Keratinocyte (primary cell): ENCODE measurements around the gene CCDC171. TPM values are rescaled to one million over a fixed set of nuclear protein-coding genes. Genes with fewer than 3 reads are reported as not detected.

Experiments
- DNase-seq: peaks from one replicate; pipeline ENCODE4 v3.0.0-alpha.2; 2011; ENCODE audit warnings: low read depth, missing footprints, low spot score
- FAIRE-seq: peaks from 2 replicates; lab custom pipeline; 2011; peaks lifted over from hg19 to GRCh38; lab: Jason Lieb, UNC
- H2AFZ ChIP-seq: 2 replicates; pipeline ENCODE4 v1.6.0; 2012; ENCODE audit warnings: low read length, control low read depth, inconsistent platforms; ENCODE audit not compliant: control insufficient read depth
- H3K27ac ChIP-seq: 2 replicates; pipeline ENCODE4 v1.5.1; 2011; ENCODE audit warnings: low read length; ENCODE audit not compliant: control insufficient read depth, insufficient read depth
- H3K27me3 ChIP-seq: 3 replicates; pipeline ENCODE4 v1.6.0; 2011; ENCODE audit warnings: low read length; ENCODE audit not compliant: control insufficient read depth, insufficient read depth; ENCODE audit errors: extremely low read depth
- H3K36me3 ChIP-seq, 2 experiments: 2 replicates in 1 of 2; 3 replicates in 1 of 2; pipeline ENCODE4 v1.5.1; 2011; ENCODE audit warnings: low read length in 2 of 2, mild to moderate bottlenecking in 1 of 2; ENCODE audit not compliant: control insufficient read depth in 2 of 2, insufficient read depth in 2 of 2; ENCODE audit errors: extremely low read depth in 1 of 2
- H3K4me1 ChIP-seq: 3 replicates; pipeline ENCODE4 v1.5.1; 2011; ENCODE audit warnings: low read length; ENCODE audit not compliant: control insufficient read depth, insufficient read depth; ENCODE audit errors: extremely low read depth
- H3K4me2 ChIP-seq: 3 replicates; pipeline ENCODE4 v1.6.0; 2011; ENCODE audit warnings: low read depth, low read length; ENCODE audit not compliant: control insufficient read depth, insufficient read depth; ENCODE audit errors: extremely low read depth
- H3K4me3 ChIP-seq, 3 experiments: fragments of 200-600 bp in 1 of 3; sonication (generic) in 1 of 3; 2 replicates in 2 of 3; 3 replicates in 1 of 3; pipeline ENCODE4 v1.5.1; 2011 to 2016; ENCODE audit warnings: low read length in 3 of 3, mild to moderate bottlenecking in 3 of 3, control low read depth in 2 of 3, inconsistent platforms in 1 of 3, low read depth in 1 of 3, mixed read lengths in 1 of 3, mixed run types in 1 of 3, moderate library complexity in 1 of 3; ENCODE audit not compliant: control insufficient read depth in 2 of 3, insufficient read depth in 2 of 3; ENCODE audit errors: extremely low read depth in 1 of 3
- H3K79me2 ChIP-seq: 2 replicates; pipeline ENCODE4 v1.6.0; 2012; ENCODE audit warnings: low read length; ENCODE audit not compliant: control insufficient read depth, insufficient read depth
- H3K9ac ChIP-seq: 3 replicates; pipeline ENCODE4 v1.6.0; 2011; ENCODE audit warnings: low read length; ENCODE audit not compliant: control insufficient read depth, insufficient read depth; ENCODE audit errors: extremely low read depth
- H3K9me1 ChIP-seq: 3 replicates; pipeline ENCODE4 v1.6.0; 2011; ENCODE audit warnings: low read length; ENCODE audit not compliant: control insufficient read depth, insufficient read depth; ENCODE audit errors: extremely low read depth
- H3K9me3 ChIP-seq: 2 replicates; pipeline ENCODE4 v1.5.1; 2012; ENCODE audit warnings: low read depth, low read length; ENCODE audit not compliant: control insufficient read depth
- H4K20me1 ChIP-seq: 3 replicates; pipeline ENCODE4 v1.6.0; 2011; ENCODE audit warnings: low read length; ENCODE audit not compliant: control insufficient read depth, insufficient read depth; ENCODE audit errors: extremely low read depth
- CTCF ChIP-seq, 3 experiments: IDR thresholded peaks in 1 of 3; conservative IDR thresholded peaks in 1 of 3; optimal IDR thresholded peaks in 1 of 3; 2 replicates in 2 of 3; 3 replicates in 1 of 3; pipeline versions ENCODE3 to v1.5.1; 2011; ENCODE audit warnings: low read length in 3 of 3, mild to moderate bottlenecking in 3 of 3, moderate library complexity in 2 of 3, control low read depth in 1 of 3, inconsistent platforms in 1 of 3; ENCODE audit not compliant: insufficient read depth in 2 of 3; ENCODE audit errors: extremely low read depth in 1 of 3
- EZH2 ChIP-seq: IDR thresholded peaks from one replicate; pipeline ENCODE4 v1.6.1; 2012; ENCODE audit warnings: inconsistent platforms, mild to moderate bottlenecking, low read length, moderate library complexity
- dilution Hi-C: fragments of 300-500 bp; cut with MboI; formaldehyde crosslinking; loops from one replicate; pipeline ENCODE4 v1.7.0; 2020; ENCODE audit warnings: low sequenced_read_pairs; ENCODE audit not compliant: extremely low pct_ligation_motif_present
- polyA plus RNA-seq, 5 experiments: library from polyadenylated mRNA; depleted of rRNA in 3 of 5; stranded (reverse) in 3 of 5; stranded (forward) in 1 of 5; unstranded in 1 of 5; fragments of >200 nt; gene quantifications; 1 replicate in 1 of 5; 2 replicates in 3 of 5; 3 replicates in 1 of 5; pipeline versions ENCODE4 v1.2.1 to v1.2.3, GENCODE V29; 2011 to 2012; ENCODE audit warnings: missing spikeins in 2 of 5, low read depth in 1 of 5, low replicate concordance in 1 of 5

Gene CCDC171
- polyA plus RNA-seq, 1 donor (not counting 4 experiments of a cell fraction or from before 2014, with no cell fraction given): 0.46 TPM

DNA sequence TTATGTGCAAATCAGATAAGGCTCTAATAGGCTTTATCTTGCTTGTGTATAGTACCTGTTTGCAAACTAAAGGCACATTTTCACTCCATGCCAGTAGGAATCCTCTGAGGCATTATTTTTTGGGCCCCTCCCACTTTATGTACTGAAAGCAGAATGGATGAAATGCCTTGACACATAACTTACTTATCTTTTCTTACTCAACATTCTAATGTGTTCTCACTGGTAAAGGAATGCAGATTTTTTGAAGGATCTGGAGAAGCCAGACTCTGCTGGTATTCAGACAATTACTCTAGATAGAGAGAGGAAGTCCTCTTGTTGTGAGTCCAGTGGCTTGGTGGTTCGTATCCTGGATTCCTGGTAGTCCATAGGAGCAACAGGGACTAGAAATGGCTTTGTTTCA, 336.7 kb downstream of the CCDC171 start:
- no peaks in the 10 kb centered on the region for H3K9me3 ChIP-seq
- TF ChIP-seq CTCF (optimal IDR thresholded peaks at IDR 0.05 in 1 of 3, IDR thresholded peaks at IDR 0.05 in 1 of 3, conservative IDR thresholded peaks at IDR 0.05 in 1 of 3; ENCODE audit: extremely low read depth in 1 of 3, insufficient read depth in 2 of 3, low read length in 3 of 3) (no peak), EZH2 (no peak)
- H3K9me1 ChIP-seq: no peaks in the 10 kb centered on the region
- H3K4me1 ChIP-seq: no peaks in the 10 kb centered on the region
- no peaks in the 10 kb centered on the region for H4K20me1 ChIP-seq
- H3K4me3 ChIP-seq: no peak overlapping the region
- FAIRE-seq (no peak), DNase-seq (no peak)
- H3K4me2 ChIP-seq: no peak overlapping the region
- H2AFZ ChIP-seq: no peak overlapping the region
- H3K27ac ChIP-seq: no peak overlapping the region
- dilution Hi-C loops: no loop called here
- no peaks in the 10 kb centered on the region for H3K36me3 ChIP-seq
- no peaks in the 10 kb centered on the region for H3K79me2 ChIP-seq
- H3K9ac ChIP-seq: no peak overlapping the region
- no peaks in the 10 kb centered on the region for H3K27me3 ChIP-seq

GRCh38 chr9:15901572-15901971, 348.7 kb downstream of the CCDC171 start:
- Histone ChIP-seq H3K27me3 (no peaks in the 10 kb centered on the region), H3K4me2 (no peak overlapping the region), H3K27ac (no peak overlapping the region), H3K4me3 (no peak overlapping the region), H3K79me2 (no peaks in the 10 kb centered on the region), H3K36me3 (no peaks in the 10 kb centered on the region), H3K9ac (no peak overlapping the region), H2AFZ (no peak overlapping the region), H3K9me1 (no peaks in the 10 kb centered on the region), H3K9me3 (no peaks in the 10 kb centered on the region), H4K20me1 (no peaks in the 10 kb centered on the region), H3K4me1 (no peaks in the 10 kb centered on the region)
- no peak for TF ChIP-seq EZH2
- no peak for TF ChIP-seq CTCF (optimal IDR thresholded peaks at IDR 0.05 in 1 of 3, IDR thresholded peaks at IDR 0.05 in 1 of 3, conservative IDR thresholded peaks at IDR 0.05 in 1 of 3; ENCODE audit: extremely low read depth in 1 of 3, insufficient read depth in 2 of 3, low read length in 3 of 3)
- dilution Hi-C loops: no loop called here
- no peak for FAIRE-seq
- no peak for DNase-seq
